Measurements from ENCODE around the gene CMTM3.
"Not testable (repeated sequence)": the region's sequence is repeated elsewhere in the genome, so short reads cannot be mapped to it uniquely, and the experiment has no call there.

The CMTM3 gene

GRCh38 chr16:66623755-66624154 is 19.3 kb downstream of the CMTM3 start:
- DNase-seq (ENCODE audit: low spot score), result no peak
- H3K4me3 Mint-ChIP-seq, result no peak overlapping the region
- H3K27ac Mint-ChIP-seq, result no peak overlapping the region
- no peaks in the 10 kb centered on the region for H3K4me1 Mint-ChIP-seq (ENCODE audit: low read depth)
- no peaks in the 10 kb centered on the region for H3K36me3 Mint-ChIP-seq (ENCODE audit: low read depth)
- no peaks in the 10 kb centered on the region for H3K9me3 Mint-ChIP-seq
- no peaks in the 10 kb centered on the region for H3K27me3 Mint-ChIP-seq (ENCODE audit: low read depth)

GRCh38 chr16:66627611-66628378 is 23.3 kb downstream of the CMTM3 start:
- not testable (repeated sequence) for H3K36me3 Mint-ChIP-seq (ENCODE audit: low read depth); H3K27me3 Mint-ChIP-seq (ENCODE audit: low read depth); H3K4me3 Mint-ChIP-seq; DNase-seq (ENCODE audit: low spot score); H3K4me1 Mint-ChIP-seq (ENCODE audit: low read depth); H3K9me3 Mint-ChIP-seq; H3K27ac Mint-ChIP-seq

DNA sequence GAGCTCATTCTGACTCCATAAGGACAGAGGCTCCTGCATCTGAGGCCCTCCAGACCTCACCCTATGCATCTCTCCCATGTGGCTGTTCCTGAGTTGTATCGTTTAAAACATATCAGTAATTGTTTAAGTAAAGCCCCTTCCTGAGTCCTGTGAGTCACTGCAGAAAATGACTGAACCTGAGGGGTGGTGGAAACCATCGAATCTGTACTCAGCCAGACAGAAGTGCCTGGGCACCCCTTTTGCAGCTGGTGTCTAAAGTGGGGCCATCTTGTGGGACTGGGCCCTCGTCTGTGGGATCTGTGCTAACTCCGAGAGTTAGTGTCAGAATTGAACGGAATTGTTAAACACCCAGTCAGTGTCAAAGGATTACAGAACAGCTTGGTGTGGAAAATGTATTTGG is 25.4 kb downstream of the CMTM3 start:
- Mint-ChIP-seq H3K27me3 (ENCODE audit: low read depth) (no peaks in the 10 kb centered on the region), H3K27ac (no peak overlapping the region), H3K9me3 (no peaks in the 10 kb centered on the region), H3K36me3 (ENCODE audit: low read depth) (no peaks in the 10 kb centered on the region), H3K4me3 (no peak overlapping the region), H3K4me1 (ENCODE audit: low read depth) (no peaks in the 10 kb centered on the region)
- DNase-seq (ENCODE audit: low spot score), result no peak

- H3K4me3 Mint-ChIP-seq; H3K9me3 Mint-ChIP-seq; H3K4me1 Mint-ChIP-seq (ENCODE audit: low read depth); DNase-seq (ENCODE audit: low spot score); H3K36me3 Mint-ChIP-seq (ENCODE audit: low read depth); H3K27ac Mint-ChIP-seq; H3K27me3 Mint-ChIP-seq (ENCODE audit: low read depth): not testable (repeated sequence)
Observed at GRCh38 chr16:66630561-66631260, 26.2 kb downstream of the CMTM3 start.

- not testable (repeated sequence) for H3K36me3 Mint-ChIP-seq (ENCODE audit: low read depth); DNase-seq (ENCODE audit: low spot score); H3K4me1 Mint-ChIP-seq (ENCODE audit: low read depth); H3K4me3 Mint-ChIP-seq; H3K9me3 Mint-ChIP-seq; H3K27me3 Mint-ChIP-seq (ENCODE audit: low read depth); H3K27ac Mint-ChIP-seq
Observed at GRCh38 chr16:66631558-66631957, 27.1 kb downstream of the CMTM3 start.

- H3K27me3 Mint-ChIP-seq (ENCODE audit: low read depth), result peaks cover 13% of the 10 kb centered on the region
- H3K27ac Mint-ChIP-seq, result no peak overlapping the region
- H3K4me1 Mint-ChIP-seq (ENCODE audit: low read depth), result no peaks in the 10 kb centered on the region
- H3K36me3 Mint-ChIP-seq (ENCODE audit: low read depth), result no peaks in the 10 kb centered on the region
- DNase-seq (ENCODE audit: low spot score), result no peak
- H3K4me3 Mint-ChIP-seq, result no peak overlapping the region
- no peaks in the 10 kb centered on the region for H3K9me3 Mint-ChIP-seq
Observed at GRCh38 chr16:66634527-66635196, 30.2 kb downstream of the CMTM3 start.

- Mint-ChIP-seq H3K9me3 (no peaks in the 10 kb centered on the region), H3K27me3 (ENCODE audit: low read depth) (peaks cover 13% of the 10 kb centered on the region), H3K4me1 (ENCODE audit: low read depth) (no peaks in the 10 kb centered on the region), H3K27ac (no peak overlapping the region), H3K4me3 (no peak overlapping the region), H3K36me3 (ENCODE audit: low read depth) (no peaks in the 10 kb centered on the region)
- DNase-seq (ENCODE audit: low spot score), result no peak
Observed at GRCh38 chr16:66635406-66635805, 30.9 kb downstream of the CMTM3 start.

- no peak for DNase-seq (ENCODE audit: low spot score)
- Mint-ChIP-seq H3K4me1 (ENCODE audit: low read depth) (no peaks in the 10 kb centered on the region), H3K27me3 (ENCODE audit: low read depth) (peaks cover 13% of the 10 kb centered on the region), H3K36me3 (ENCODE audit: low read depth) (no peaks in the 10 kb centered on the region), H3K27ac (no peak overlapping the region), H3K4me3 (no peak overlapping the region), H3K9me3 (no peaks in the 10 kb centered on the region)
Observed at GRCh38 chr16:66636199-66636598, 31.7 kb downstream of the CMTM3 start.

- Mint-ChIP-seq H3K27ac (no peak overlapping the region), H3K9me3 (no peaks in the 10 kb centered on the region), H3K36me3 (ENCODE audit: low read depth) (no peaks in the 10 kb centered on the region), H3K27me3 (ENCODE audit: low read depth) (peaks cover 16% of the 10 kb centered on the region), H3K4me1 (ENCODE audit: low read depth) (no peaks in the 10 kb centered on the region), H3K4me3 (no peak overlapping the region)
- no peak for DNase-seq (ENCODE audit: low spot score)
Observed at GRCh38 chr16:66637806-66638205, 33.3 kb downstream of the CMTM3 start.

- no peaks in the 10 kb centered on the region for H3K9me3 Mint-ChIP-seq
- no peak for DNase-seq (ENCODE audit: low spot score)
- H3K27me3 Mint-ChIP-seq (ENCODE audit: low read depth), result peaks cover 16% of the 10 kb centered on the region
- H3K36me3 Mint-ChIP-seq (ENCODE audit: low read depth), result no peaks in the 10 kb centered on the region
- H3K27ac Mint-ChIP-seq, result no peak overlapping the region
- H3K4me1 Mint-ChIP-seq (ENCODE audit: low read depth), result no peaks in the 10 kb centered on the region
- no peak overlapping the region for H3K4me3 Mint-ChIP-seq
Observed at GRCh38 chr16:66639091-66639885, 34.8 kb downstream of the CMTM3 start.

- Mint-ChIP-seq H3K27ac (no peak overlapping the region), H3K4me1 (ENCODE audit: low read depth) (no peaks in the 10 kb centered on the region), H3K9me3 (no peaks in the 10 kb centered on the region), H3K27me3 (ENCODE audit: low read depth) (peaks cover 16% of the 10 kb centered on the region), H3K4me3 (no peak overlapping the region), H3K36me3 (ENCODE audit: low read depth) (no peaks in the 10 kb centered on the region)
- no peak for DNase-seq (ENCODE audit: low spot score)
Observed at GRCh38 chr16:66640724-66641314, 36.3 kb downstream of the CMTM3 start.

DNA sequence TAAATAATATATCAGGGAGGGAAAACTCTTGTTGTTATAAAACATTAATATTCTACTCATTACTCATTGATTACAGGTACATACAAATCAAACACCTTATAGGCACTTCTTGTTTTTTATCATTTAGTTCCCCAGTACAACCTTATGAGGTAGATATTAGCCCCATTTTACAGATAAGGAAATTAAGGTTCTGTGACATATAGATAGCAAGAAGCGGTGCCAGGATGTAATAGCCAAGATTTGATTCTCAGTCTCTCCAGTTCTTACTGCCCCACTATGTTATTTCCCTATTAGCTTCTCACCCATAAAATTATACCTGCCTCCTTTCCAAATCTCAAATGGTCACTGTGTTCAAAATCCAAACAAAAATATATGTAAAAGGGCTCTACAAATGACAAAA is 36.9 kb downstream of the CMTM3 start:
- Mint-ChIP-seq H3K27ac (no peak overlapping the region), H3K27me3 (ENCODE audit: low read depth) (peaks cover 16% of the 10 kb centered on the region), H3K9me3 (no peaks in the 10 kb centered on the region), H3K36me3 (ENCODE audit: low read depth) (no peaks in the 10 kb centered on the region), H3K4me1 (ENCODE audit: low read depth) (no peaks in the 10 kb centered on the region), H3K4me3 (no peak overlapping the region)
- DNase-seq (ENCODE audit: low spot score), result no peak

DNA sequence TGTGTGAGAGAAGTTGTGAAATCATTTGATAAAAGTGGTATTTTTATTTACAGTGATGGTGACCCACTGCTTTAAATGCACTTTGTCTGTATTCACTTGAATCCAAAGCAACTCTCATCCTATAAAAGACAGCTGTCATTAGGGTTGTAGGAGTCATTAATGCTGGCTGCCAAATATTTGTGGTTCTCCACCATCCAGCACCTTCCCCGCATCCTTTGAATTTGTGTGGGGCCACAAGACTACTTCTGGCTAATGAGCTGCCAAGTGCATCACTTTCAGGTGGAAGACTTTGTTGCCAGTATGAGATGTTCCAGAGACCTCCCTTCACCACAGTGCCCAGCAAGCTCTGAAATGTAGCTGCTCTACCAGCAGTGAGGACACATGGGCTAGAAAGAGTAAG is 43.4 kb downstream of the CMTM3 start:
- H3K9me3 Mint-ChIP-seq, result no peaks in the 10 kb centered on the region
- no peak overlapping the region for H3K27ac Mint-ChIP-seq
- no peaks in the 10 kb centered on the region for H3K27me3 Mint-ChIP-seq (ENCODE audit: low read depth)
- no peak for DNase-seq (ENCODE audit: low spot score)
- peaks cover 11% of the 10 kb centered on the region for H3K4me1 Mint-ChIP-seq (ENCODE audit: low read depth)
- H3K36me3 Mint-ChIP-seq (ENCODE audit: low read depth), result no peaks in the 10 kb centered on the region
- H3K4me3 Mint-ChIP-seq, result no peak overlapping the region
